Measurements from ENCODE around the gene CREBBP.

The CREBBP gene

DNA sequence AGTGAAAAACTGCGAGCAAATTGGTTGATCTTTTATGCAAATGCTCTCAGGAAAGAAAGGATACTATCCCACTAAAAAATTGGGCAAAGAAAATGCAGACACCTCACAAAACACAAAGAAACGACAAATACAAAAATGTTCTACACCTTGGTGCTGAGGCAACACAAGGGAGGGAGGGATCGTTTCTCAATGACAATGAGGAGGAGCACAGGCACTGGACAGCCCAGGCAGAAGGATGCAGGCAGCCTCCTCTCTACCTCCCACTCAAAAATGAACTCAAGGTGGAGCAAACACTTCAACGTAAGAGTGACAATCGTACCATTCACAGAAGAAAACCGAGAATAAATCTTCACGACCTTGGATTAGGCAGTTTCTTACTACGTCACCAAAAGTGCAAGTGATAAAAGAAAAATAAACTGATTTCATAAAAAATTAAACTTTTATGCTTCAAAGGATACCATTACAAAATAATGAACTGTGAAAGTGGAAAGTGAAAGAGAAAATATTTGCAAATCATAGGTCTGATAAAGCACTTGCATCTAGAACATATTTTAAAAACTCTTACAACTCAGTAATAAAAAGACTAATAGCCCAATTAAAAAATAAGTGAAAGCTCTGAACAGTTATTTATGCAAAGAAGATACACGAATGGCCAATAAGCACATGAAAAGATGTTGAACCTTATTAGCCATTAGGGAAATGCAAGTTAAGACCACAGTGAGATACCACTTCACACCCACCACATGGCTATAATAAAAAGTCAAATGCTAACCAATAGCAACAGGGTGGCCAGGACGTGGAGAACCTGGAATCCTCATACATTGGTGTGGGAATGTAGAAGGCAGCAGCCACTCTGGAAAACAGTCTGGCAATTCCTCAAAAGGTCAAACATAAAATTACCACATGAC is 82.4 kb downstream of the CREBBP start:
- no peak for DNase-seq (ENCODE audit: low read depth)

DNA sequence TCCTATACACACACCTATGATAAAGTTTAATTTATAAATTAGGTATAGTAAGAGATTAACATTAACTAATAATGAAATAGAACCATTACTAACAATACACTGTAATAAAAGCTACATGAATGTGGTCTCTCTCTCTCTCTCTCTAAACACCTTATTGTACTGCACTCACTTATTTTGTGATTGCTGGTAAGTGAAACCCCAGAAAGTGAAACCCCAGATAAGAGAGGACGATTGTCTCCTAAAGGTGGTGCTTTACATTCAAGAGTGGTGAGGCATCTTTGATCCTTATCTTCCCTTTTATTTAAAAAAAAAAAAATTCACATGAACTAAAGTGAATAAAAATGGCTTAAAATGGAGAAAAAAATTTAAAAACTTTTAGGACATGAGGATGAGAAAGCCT is 83.0 kb downstream of the CREBBP start:
- no peak for DNase-seq (ENCODE audit: low read depth)

DNA sequence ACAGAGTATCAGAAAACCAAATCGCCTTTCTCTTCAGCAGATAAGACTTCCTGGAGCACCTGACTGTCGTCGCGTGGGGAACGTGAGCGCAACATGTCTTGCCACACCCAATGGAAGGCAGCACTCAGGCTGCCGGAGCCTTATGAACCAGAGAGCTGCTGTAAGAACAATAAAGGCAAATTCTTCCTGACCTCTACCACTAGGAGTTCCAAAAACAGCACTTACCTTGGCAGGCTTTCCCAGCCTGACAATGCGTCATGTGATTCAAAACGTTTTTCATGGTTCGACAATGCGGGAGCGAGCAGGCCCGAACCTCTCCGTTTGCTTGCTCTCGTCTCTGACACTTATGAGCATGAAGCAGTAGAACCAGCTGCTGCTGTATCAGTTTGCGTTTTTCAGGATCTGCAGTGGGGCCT is 87.3 kb downstream of the CREBBP start:
- no peak for DNase-seq (ENCODE audit: low read depth)

DNA sequence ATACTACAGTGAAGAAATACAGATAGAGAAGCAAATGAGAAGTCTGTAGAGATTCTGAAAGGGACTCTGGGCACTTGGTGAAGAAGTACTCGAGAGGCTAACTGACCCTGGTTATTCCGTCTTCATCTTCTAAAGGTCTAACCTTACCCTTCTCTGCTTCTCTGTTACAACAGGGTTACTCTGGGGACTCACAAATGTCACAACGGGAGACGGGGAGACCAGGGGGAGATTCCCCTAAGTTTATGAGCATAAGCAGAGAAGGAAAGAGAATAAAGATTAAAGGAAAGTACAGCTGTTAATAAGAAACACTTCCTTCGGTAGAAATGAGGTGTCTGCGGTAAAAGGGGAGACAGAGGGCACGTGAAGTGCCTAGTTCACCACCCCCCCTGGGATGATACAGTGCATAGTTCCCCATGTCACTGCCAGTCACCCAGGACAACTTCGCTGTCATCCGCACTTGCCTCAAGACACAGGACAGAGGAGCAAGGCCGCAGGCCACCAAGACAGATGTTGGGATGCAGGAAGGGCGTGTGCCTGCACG is 88.0 kb downstream of the CREBBP start:
- DNase-seq (ENCODE audit: low read depth), result no peak

DNA sequence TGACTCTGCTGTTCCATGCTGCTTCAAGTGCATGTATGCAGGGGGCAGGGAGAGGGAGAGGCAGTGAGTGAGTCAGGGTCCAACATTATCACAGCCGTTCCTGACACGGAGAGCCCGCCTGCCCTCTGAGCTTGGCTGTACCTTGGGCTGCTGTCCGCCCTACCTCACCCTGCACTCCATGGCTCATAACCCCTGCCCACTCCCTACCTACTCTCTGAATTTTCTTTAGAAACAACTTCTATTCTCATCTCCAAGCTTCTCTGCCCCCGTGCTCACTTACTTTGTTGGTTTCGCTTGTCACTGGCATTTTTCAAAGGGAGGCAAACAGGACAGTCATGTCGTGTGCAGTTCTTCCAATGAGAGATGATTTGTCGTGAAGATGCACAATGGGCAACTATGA is 88.8 kb downstream of the CREBBP start:
- DNase-seq (ENCODE audit: low read depth), result peak; percentile 11

DNA sequence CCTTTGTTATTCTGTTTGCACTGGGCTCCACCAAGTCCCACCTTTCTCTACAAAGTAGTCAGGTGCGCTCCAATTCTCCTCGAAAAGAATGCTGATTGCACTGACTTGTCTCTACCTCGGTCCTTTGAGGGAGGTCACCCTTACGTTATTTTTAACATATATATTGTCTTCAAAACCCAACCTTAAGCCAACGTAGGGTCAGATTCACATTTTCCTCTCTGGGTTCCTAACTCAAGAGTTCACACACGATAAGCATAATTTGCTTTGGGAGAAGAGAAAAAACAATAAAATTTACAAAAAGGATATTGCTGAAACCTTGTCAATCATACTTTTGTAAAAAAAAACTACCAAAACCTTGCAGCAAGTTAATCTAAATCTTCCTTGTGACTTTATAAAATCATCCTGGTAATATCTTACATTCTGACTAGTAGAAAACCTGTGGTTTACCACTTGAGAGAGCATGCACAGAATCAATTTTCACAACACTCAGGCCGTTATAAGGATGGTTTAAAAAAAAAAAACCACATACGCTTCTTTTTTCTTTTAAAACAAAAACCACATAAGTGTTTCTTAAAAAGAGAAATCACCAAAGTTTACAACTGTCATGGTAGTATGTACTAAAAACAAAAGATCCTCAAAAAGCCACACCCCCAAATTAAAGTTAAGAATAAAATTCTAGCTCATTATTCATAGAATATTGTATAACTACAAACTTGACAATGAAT is 91.0 kb downstream of the CREBBP start:
- DNase-seq (ENCODE audit: low read depth), result no peak

DNA sequence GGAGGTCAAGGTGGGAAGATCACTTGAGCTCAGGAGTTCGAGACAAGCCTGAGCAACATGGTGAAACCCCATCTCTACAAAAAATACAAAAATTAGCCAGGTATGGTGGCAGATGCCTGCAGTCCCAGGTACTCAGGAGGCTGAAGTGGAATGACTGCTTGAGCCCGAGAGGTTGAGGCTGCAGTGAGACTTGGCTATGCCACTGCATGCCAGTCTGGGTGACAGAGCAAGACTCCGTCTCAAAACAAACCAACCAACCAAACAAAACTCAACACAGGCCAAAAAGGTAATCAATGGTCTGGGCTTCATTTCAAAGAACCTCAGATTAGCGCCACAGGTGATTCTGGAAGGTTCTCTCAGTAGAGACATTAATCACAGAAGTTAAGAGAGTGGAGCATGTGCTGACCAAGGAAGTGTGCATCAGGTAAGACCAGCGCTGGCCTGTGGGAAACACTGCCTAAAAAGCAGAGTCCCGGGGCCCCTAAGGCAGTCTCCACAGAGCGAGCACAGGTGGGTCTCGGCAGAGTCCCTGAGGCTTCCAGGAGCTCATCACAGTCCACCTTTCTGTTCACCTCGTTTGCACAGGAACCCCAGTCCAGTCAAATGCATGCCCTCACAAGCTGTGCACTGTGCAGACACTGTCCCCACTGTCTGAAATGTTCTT is 91.7 kb downstream of the CREBBP start:
- DNase-seq (ENCODE audit: low read depth), result no peak

DNA sequence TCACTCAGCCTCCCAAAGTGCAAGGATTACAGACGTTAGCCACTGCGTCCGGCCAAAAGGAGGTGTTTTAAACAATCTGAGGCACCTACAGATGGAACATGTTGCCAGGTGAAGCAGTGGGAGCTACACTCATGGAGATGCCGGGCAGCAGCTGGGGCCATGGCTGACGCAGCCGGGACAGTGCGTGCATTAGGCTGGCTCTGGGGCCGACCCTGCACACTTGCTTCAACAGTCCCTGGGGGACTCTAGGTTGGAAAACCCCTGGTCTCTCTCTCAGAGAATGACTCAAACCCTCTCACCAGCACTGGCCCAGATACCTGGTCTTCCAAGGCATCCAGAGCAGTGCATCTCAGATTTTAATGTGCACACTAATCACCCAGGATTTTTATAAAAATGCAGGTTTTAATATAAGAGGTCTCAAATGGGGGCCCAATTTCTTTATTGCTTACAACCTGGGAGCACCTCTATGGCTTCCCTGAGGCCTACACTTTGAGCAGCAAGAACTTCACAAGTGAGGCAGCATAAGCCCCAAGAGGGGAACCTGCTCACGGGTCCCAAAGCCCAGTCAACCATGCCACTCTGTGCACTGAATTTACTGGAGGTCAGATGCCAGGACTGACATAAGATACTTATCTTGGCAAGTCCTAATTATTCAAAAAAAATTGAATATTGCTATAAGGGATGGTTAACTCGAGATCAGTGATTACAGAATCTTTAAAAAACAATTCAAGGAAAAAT is 92.4 kb downstream of the CREBBP start:
- no peak for DNase-seq (ENCODE audit: low read depth)

DNA sequence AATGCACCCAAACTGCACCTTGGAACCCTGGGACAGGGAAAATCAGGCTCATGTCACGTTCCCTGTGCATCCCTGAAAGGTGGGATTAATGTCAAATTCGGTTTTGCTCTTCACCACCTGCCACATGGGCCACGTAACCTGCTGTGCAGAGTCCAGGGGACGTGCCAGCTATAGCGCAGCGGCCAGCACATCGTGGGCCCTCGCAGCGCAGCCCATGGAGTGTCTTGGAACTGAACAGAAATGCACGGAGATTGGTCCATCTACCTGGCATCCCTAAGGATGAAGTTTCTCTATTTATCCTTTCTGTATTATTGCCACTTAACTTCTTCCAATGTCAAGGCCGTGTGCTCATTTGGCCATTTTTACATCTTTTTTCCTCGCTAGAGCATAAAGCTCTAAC is 95.1 kb downstream of the CREBBP start:
- no peak for DNase-seq (ENCODE audit: low read depth)

DNA sequence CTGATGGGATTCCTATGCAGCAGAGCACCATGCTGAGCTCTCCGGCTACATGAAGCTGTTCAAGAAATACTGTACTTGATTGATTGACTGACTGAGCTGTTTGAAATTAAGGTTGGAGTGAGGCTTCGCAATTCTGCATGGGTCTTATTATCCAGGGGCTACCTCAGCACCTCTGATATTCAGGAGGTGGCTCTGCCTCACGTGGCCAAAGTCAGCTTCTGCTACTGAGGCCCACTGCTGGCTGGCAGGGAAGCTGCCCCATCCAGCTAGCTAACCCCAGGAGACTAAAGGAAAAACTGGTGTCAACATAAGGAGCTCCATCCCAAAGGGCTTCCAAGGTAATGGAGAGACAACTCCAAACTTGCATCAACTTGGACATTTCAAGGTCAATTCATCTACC is 97.0 kb downstream of the CREBBP start:
- DNase-seq (ENCODE audit: low read depth), result no peak

DNA sequence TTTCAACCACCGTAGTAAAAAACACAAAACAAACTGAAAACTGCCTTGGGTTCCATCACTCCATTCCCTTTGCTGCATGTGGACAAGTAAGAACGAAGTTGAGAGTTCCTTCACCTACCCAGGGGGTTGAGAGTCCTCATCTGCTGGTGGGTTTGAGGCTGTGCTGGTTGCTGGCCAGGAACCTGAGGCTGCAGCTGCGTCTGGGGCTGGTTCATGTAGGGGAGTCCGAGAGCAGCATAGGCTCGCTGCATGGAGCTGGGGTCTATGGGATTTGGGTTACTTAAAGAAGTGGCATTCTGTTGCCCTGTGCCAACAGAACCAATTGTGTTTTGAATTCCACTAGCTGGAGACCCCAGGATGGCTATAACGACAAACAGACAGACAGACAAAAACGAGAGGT is 97.9 kb downstream of the CREBBP start:
- DNase-seq (ENCODE audit: low read depth), result no peak

DNA sequence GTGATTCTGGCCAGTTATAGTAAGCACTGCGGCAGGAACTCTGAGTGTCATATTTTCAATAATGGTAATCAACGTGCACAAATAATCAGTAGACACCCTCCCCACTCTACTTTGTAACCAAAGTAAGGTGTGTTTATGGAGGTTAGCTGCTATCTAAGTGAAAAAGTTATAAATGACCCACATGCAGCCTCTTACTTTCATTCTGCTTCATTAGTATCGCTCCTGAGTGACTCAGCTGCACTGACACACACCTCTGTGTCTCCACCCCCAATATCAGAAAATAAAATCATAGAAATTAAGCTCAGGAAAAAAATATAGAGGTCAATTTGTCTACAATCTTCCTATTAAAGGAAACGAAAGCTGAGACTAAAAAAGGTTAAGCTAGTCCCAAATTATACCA is 99.1 kb downstream of the CREBBP start:
- no peak for DNase-seq (ENCODE audit: low read depth)

DNA sequence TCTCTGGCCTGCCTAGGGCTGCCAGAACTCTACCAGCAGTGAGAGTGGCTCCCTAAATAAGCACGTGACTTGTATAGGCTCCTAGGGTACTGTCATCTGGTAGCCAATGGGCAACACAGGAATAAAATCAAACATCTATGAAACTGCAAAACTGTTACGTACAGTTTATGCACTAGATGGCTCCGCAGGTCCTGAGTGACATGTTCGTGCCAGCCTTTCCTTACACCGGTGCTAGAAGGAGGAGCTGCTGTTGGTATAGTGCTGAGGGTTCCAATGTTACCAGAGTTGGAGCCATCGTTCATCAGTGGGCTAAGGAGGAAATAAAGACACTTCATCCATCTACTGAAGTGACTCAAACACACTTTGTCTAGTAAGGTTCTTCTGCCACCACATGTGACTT is 99.9 kb downstream of the CREBBP start:
- peak; percentile 16 for DNase-seq (ENCODE audit: low read depth)

DNA sequence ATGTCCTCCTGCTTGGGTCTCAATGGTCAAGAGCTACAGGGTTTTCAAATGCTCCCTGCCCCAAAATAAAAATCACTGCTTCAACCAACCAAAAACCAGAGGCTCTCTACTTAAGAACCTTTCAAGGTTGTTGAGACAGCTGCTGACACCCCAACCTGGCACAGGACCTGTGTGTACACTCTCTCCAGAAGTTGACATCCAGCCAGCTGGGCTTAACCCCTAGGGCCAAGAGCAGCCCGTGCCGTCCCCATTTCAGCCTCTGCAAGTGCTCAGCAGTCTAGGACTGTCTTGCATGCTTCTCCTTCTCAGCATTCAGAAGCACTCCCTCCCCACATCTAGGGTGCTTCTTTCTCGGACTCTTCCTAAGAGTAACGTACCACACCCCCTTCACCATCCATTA is 104.2 kb downstream of the CREBBP start:
- no peak for DNase-seq (ENCODE audit: low read depth)

DNA sequence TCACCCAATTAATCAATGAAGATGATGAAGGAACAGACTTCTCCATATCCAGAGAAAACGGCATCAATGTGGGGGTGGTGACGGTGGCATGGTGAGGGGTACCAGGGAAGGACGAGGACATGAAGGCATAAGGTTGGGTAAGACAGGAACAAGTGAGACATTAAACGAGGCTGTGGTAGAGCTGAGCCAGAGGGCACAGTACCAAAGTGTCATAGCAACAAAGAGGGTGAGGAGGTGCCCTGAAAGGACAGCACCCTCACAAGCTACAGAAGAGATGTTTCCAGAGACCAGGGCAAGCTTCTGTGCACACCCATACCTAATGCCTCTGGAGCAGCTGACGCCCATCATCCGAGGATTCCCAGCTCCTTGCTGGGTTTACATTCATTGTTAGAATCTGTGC is 105.7 kb downstream of the CREBBP start:
- DNase-seq (ENCODE audit: low read depth), result no peak

DNA sequence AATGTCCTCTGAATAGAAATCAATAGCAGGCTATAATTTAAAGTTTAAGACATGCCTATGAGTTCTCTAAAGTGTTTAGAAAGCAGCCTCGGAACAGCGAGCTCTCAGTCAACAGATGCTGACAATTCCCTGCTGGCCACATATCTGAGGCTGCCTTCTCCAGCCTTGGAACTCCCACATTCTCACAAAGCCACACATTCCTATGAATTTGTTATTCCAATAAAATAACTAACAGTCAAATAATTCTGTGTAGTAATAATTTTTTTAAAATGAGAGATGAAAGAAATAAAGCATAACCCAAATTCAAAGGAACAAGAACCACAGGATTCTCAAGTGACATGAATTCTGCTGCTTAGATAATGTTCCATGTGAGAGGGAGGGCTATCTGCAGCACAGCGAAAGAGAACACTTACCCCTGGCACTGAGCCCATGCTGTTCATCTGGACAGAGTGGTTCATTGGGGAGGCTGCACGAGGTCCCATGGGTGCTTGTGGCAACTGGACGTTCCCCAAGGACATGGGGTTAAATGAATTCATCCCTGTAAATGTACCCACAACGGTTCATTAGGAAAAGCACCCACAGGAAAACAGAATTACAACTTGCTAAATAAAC is 106.3 kb downstream of the CREBBP start:
- peak; percentile 34 for DNase-seq (ENCODE audit: low read depth)

DNA sequence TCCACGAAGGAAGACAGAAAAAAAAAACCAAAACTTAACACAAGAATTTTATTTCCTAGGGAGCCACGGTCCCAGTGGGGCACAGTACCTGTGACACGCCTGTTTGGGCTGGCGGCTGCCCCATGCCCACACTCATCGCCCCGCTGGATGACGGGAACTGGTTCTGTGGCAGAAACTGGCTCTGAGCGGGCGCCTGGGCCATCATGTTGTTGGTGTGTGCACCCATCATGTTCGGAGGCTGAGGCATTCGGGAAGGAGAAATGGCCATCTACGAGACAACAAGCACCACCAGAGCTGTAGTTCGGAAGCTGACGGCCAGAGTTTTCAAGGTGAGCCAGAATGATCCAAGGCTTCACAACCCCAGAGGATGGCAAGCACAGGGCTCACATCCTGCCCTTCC is 106.8 kb downstream of the CREBBP start:
- no peak for DNase-seq (ENCODE audit: low read depth)

DNA sequence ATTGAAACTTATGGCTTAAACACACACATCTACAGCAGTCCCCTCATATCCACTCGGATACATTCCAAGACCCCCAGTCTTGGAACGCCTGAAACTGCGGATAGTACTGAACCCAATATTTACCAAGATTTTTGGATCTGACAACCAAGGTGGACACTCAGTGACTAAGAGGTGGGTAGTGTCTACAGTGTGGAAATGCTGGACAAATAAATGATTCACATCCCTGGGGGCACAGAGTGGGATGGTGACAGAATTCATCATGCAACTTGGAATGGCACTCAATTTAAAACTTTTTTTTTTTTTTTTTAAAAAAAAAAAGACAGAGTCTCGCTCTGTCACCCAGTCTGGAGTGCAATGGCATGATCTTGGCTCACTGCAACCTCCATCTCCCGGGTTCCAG is 109.0 kb downstream of the CREBBP start:
- DNase-seq (ENCODE audit: low read depth), result no peak

DNA sequence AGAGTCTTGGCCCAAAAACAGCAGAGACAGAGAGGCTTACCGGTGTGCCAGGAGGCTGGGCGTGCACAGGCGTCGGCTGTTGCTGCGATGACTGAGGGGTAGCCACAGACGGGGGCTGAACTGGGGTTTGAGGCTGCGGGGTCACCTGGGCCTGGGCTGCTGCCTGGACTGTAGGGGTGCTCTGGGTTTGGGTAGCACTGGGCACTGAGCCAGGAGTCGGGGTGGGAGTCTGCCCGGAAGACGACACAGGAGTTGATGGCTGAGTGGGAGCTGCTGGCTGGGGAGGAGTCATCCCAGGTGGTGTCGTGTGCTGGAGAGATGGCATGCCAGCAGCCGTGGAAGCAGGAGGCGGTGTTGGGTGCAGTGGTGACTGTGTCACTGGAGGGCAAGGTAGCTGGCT is 110.0 kb downstream of the CREBBP start:
- DNase-seq (ENCODE audit: low read depth), result no peak

DNA sequence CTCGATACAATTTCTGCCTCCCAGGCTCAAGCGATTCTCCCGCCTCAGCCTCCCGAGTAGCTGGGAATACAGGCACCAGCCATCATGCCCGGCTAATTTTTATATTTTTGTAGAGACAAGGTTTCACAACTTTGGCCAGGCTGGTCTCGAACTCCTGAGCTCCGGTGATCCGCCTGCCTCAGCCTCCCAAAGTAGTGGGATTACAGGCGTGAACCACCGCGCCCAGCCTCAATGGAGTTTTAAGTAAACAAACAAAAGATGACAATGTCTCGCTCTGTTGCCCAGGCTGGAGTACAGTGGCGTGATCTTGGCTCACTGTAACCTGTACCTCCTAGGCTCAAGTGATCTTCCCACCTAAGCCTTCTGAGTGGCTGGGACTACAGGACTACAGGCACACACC is 110.6 kb downstream of the CREBBP start:
- no peak for DNase-seq (ENCODE audit: low read depth)

DNA sequence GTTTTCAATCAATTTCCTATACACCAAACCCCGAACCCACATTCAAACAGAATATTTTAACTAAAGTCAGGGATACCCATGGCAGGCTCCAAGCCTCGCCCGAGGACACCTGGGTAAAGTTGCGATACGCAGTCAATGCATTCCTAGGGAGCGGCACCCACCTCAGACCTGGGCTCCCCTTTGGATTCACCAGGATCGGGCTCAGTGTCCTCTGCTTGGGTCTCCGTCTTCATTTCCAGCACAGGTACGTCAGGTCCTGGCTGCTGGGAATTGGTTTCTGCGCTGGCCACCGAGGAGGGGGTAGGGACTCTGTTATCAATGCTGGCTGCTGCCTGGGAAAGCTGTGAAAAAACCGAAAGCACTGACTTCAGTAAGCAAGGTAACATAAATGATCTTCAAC is 111.5 kb downstream of the CREBBP start:
- DNase-seq (ENCODE audit: low read depth), result no peak
